Epidermal melanocyte (primary cell): ENCODE measurements around the gene C1orf210.

Source experiments
- DNase-seq: peaks from one replicate; pipeline ENCODE4 v3.0.0; 2011; ENCODE audit warnings: low spot score; ENCODE audit not compliant: insufficient read length

Gene C1orf210

GRCh38 chr1:43312663-43313515, 27.5 kb upstream of the C1orf210 start:
- no peak for DNase-seq

DNA sequence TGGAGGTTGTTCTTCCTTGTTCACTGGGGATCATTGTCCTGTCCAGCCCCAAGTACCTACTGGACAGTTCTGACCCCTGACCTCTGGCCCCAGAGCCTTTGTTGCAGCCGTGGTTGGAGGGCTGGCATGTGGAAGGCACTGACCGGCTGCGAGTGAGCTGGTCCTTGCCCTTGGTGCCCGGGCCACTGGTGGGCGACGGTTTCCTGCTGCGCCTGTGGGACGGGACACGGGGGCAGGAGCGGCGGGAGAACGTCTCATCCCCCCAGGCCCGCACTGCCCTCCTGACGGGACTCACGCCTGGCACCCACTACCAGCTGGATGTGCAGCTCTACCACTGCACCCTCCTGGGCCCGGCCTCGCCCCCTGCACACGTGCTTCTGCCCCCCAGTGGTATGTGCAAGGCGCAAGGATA, 26.8 kb upstream of the C1orf210 start:
- DNase-seq: no peak

DNA sequence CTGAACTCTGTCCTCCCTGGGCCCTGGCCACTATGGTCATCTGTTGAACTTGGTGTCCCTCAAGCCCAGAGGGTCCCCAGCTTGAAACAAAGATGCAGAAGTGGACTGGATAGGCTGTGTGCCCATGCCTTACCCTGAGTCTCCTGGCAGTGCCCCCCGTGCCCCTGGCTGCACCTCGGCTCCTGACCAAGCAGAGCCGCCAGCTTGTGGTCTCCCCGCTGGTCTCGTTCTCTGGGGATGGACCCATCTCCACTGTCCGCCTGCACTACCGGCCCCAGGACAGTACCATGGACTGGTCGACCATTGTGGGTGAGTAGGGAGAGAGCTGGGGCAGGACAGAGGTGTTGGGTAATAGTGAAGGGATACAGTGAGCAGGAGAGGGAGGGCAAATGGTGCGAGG, 26.1 kb upstream of the C1orf210 start:
- no peak for DNase-seq

- no peak for DNase-seq
Observed at GRCh38 chr1:43309405-43310025, 24.1 kb upstream of the C1orf210 start.

DNA sequence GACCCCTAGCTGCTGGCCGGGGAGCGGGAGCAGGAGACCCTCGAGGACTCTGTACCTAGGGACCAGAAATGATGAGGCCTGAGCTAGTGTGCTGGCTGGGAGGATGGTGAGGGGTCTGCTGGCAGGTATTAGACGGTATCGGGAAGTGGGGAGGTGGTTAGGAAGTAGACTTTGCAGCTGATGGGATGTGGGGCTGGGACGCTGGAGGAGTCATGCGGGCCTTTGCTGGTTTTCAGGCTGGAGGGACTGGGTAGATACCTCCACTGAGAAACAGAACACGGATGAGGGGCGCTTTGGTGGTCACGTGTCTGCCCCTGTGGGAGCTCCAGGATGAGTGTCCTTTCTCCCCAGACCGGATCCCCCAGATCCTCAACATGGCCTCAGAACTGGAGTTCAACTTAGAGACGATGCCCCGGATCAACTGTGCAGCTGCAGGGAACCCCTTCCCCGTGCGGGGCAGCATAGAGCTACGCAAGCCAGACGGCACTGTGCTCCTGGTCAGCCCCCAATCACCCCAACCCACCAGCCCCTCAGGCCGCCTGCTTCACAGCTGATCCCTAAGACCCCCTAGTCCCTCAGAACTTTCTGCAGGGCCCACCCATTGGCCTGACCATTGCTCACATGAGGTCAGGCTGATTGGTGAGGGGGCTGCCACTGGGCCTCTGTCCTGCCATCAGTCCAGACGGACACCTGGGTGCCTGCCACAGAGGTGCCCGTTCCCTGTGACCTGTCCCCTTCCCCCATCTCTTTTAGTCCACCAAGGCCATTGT, 23.4 kb upstream of the C1orf210 start:
- DNase-seq: no peak

GRCh38 chr1:43307458-43308158, 22.2 kb upstream of the C1orf210 start:
- DNase-seq: no peak

- no peak for DNase-seq
Observed at GRCh38 chr1:43306688-43307457, 21.5 kb upstream of the C1orf210 start.

GRCh38 chr1:43305926-43306687, 20.7 kb upstream of the C1orf210 start:
- DNase-seq: no peak

- no peak for DNase-seq
Observed at GRCh38 chr1:43305461-43305860, 20.1 kb upstream of the C1orf210 start.

DNA sequence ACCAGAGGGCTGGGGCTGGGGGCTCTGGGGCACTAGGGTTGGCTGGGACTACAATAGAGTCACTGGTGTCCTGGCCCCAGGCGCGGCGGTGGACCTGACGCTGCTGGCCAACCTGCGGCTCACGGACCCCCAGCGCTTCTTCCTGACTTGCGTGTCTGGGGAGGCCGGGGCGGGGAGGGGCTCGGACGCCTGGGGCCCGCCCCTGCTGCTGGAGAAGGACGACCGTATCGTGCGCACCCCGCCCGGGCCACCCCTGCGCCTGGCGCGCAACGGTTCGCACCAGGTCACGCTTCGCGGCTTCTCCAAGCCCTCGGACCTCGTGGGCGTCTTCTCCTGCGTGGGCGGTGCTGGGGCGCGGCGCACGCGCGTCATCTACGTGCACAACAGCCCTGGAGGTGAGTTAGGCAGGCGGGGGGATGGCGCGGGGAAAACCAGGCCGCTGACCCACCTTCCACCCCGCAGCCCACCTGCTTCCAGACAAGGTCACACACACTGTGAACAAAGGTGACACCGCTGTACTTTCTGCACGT, 19.5 kb upstream of the C1orf210 start:
- DNase-seq: no peak

GRCh38 chr1:43304314-43304681, 18.9 kb upstream of the C1orf210 start:
- no peak for DNase-seq

- no peak for DNase-seq
Observed at GRCh38 chr1:43303471-43304313, 18.3 kb upstream of the C1orf210 start.

DNA sequence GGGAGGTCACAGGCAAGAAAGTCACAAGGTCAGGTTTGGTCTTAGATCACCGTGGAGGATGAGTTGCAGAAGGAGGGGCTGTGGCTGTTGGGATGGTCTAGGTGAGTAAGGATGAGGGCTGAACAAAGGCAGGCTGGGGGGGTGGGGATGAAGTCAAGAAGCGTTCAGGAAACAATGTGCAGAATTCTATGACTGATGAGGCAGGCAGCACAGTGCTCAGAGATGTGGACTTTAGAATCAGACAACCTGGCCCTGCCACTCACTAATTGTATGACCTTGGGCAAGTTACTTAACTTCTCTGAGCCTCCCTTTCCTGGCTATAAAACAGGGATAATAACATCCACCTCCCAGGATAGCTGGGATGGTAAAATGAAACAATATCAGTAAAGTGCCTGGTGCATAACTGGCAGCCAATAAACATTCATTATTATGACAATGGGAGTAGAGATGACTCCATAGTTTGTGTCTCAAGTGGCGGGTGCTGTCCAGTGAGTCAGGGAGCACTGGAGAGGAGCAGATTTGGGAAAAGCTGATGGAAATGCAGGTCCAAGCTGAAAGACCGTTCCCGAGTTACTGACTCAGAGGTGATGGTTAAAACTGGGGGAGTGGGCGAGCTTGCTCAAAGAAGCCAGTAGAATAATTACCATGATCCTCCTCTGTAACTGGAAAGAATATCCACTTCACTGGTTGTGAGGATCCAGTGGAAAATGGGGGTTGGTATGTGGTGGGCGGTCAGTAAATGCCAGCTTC, 17.5 kb upstream of the C1orf210 start:
- no peak for DNase-seq

DNA sequence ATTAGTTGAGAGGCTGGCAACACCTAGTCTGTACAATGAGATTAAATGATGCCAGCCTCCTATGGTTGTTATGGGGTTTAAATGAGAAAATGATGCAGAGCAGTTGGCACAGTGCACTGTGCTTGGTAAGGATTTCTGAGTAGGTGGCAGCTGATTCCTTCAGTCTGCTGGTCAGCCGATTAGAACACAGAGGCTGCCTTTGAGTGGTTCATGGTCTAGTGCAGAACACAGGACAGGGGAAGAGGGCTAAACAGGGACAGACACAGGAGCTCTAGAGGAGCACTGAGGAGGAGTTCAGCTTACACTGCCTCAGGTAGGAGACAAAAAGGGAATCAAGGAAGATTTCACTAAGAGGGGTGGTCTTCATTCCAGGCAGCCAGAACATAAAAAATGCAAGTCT, 16.8 kb upstream of the C1orf210 start:
- no peak for DNase-seq

DNA sequence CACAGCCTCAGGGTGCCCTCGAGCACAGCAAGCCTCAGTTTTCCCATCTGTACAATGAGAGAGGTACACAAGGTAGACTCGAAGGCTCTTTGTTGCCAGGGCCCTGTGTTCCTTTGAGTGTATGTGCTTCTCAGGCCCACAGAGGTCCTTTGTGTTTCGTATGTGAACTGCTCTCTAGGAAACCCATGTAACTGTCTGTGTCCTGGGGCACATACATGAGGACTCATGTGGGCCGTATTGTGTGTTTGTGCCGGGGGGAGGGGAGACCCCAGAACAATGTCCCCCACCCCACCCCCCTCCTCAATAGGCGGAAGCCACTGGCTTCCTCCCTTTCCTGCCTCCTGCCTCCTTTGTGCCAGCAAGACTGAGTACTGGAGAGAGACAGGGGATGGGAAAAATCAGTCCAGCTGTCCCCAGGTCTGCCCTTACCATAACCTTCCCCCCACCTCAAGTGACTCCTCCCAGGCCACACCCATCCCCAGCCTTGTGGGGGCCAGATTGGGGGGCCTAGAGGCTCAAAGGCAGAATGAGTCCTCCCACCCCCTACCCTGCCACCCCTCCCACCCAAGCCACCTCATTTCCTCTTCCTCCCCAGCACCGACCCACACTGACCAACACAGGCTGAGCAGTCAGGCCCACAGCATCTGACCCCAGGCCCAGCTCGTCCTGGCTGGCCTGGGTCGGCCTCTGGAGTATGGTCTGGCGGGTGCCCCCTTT, 15.2 kb upstream of the C1orf210 start, which contains the start of gene TIE1:
Gene TIE1 (plus strand): TSS at position 605 of the 717 bp plus-strand sequence. CDS start 90 bp downstream, at position 695.
- no peak for DNase-seq

GRCh38 chr1:43299101-43299500, 13.7 kb upstream of the C1orf210 start:
- DNase-seq: no peak

DNA sequence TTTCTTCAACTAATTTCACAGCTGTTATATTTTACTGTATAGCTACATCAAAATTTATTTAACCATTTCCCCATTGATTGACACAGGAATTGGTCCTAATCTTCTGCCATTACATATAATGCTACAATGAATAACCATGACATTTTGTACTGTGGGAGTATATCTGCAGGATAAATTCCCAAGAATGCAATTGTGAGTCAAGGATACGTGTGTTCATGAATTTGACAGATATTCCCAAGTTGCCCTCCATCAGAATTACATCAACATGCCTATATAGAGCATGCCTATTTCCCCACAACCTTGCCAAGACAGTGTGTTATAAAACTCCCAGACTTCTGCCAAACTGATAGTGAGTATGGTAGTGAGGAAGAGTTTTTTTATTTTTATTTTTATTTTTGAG, 12.7 kb upstream of the C1orf210 start:
- DNase-seq: no peak
